Kidney (tissue), 14 donors: Measurements from ENCODE around the gene LIN28A. TPM values are rescaled to one million over a fixed set of nuclear protein-coding genes. Genes with fewer than 3 reads are reported as not detected.

ENCODE experiments used
- DNase-seq, 5 donors: peaks; one replicate each; pipeline ENCODE4 v3.0.0-alpha.2; 2013 to 2020
- FAIRE-seq: peaks from 2 replicates; lab custom pipeline; 2012; peaks lifted over from hg19 to GRCh38; lab: Jason Lieb, UNC
- H3K27ac ChIP-seq, 2 donors: one replicate each; pipeline ENCODE4 v1.7.0; 2013; ENCODE audit warnings: low read depth in 2 of 2, low read length in 2 of 2, inconsistent platforms in 1 of 2
- H3K27me3 ChIP-seq: one replicate; pipeline ENCODE4 v1.7.1; 2013; ENCODE audit warnings: low read length, inconsistent platforms; ENCODE audit not compliant: control insufficient read depth, insufficient read depth
- H3K36me3 ChIP-seq, 3 donors: one replicate each; pipeline versions ENCODE4 v1.7.0 to v1.7.1; 2013; ENCODE audit warnings: low read length in 3 of 3, control low read depth in 1 of 3, inconsistent platforms in 1 of 3; ENCODE audit not compliant: insufficient read depth in 3 of 3, control insufficient read depth in 2 of 3
- H3K4me1 ChIP-seq, 3 donors: one replicate each; pipeline versions ENCODE4 v1.7.0 to v1.7.1; 2013; ENCODE audit warnings: low read length in 3 of 3, inconsistent platforms in 1 of 3, low read depth in 1 of 3; ENCODE audit not compliant: control insufficient read depth in 2 of 3, insufficient read depth in 2 of 3
- H3K4me3 ChIP-seq, 3 donors: one replicate each; pipeline versions ENCODE4 v1.7.0 to v1.8.1; 2013; ENCODE audit warnings: low read length in 3 of 3, control low read depth in 1 of 3, inconsistent platforms in 1 of 3
- H3K9ac ChIP-seq, 3 donors: one replicate each; pipeline versions ENCODE4 v1.7.0 to v1.7.1; 2013; ENCODE audit warnings: low read length in 3 of 3, control low read depth in 1 of 3, inconsistent platforms in 1 of 3
- H3K9me3 ChIP-seq, 3 donors: one replicate each; pipeline versions ENCODE4 v1.7.0 to v1.7.1; 2013; ENCODE audit warnings: low read length in 3 of 3, control low read depth in 1 of 3, inconsistent platforms in 1 of 3; ENCODE audit not compliant: control insufficient read depth in 2 of 3, insufficient read depth in 1 of 3
- intact Hi-C: fragments of 100-400 bp; cut with DNase I; formaldehyde crosslinking; loops from one replicate; pipeline ENCODE4 v1.11.1; 2022
- polyA plus RNA-seq: library from polyadenylated mRNA; stranded (reverse); fragments of 350-450 nt; fragmentation: Illumina TruSeq; extraction: RNeasy Lipid Tissue Mini Kit (QIAGEN cat#74804); gene quantifications from one replicate; pipeline ENCODE4 v1.2.3, GENCODE V29; 2014; ENCODE audit warnings: low read depth, low replicate concordance; ENCODE audit not compliant: insufficient read depth
- total RNA-seq: library from RNA; stranded (reverse); fragmentation: NEBNext Ultra II Directional; extraction: Animal tissue kit (Norgen Biotek cat#: 25700); gene quantifications from one replicate; pipeline ENCODE4 v1.2.1, GENCODE V29; 2021
- TF ChIP-seq, protein P1 (sequence below): IDR thresholded peaks from 3 replicates; pipeline ENCODE4 v1.5.1; 2012; ENCODE audit warnings: mild to moderate bottlenecking, moderate library complexity, borderline replicate concordance; ENCODE audit not compliant: insufficient read depth; ENCODE audit errors: extremely low read depth
- donor health status: control.
- donor health status: control.
- donor health status: control.
- donor health status: control.
- donor health status: control.
- donor health status: DM: yes; HTN: yes; CAD: no.
- donor health status: Normal renal cell carcinoma (clear cell type).

Gene LIN28A
- total and polyA plus RNA-seq, 2 donors from 2014 or later = not detected

DNA sequence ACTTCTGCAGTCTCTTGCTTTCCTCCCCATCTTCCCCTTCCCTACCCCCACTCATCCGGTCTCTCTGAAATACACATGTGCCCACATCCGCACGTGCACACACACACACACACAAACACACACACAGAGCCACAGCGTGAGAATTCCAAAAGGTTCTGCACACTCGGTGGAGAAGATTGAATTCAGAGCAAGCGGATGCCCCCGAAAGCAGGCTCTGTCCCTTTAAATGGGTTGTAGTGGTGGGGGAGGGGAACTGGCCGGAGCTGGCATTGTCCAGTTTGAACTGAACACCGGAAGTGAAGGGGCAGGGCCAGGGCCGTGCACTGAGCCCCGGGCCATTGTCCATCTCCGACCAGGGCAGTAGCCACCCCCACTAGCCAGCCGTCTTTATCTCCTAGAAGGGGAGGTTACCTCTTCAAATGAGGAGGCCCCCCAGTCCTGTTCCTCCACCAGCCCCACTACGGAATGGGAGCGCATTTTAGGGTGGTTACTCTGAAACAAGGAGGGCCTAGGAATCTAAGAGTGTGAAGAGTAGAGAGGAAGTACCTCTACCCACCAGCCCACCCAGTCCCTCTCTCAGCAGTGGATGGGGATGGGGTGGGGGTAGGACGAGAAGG lies 1.3 kb upstream of the LIN28A start:
- H3K36me3 ChIP-seq = no peaks in the 10 kb centered on the region
- peaks cover 31% of the 10 kb centered on the region for H3K27me3 ChIP-seq
- TF ChIP-seq, protein P1, sequence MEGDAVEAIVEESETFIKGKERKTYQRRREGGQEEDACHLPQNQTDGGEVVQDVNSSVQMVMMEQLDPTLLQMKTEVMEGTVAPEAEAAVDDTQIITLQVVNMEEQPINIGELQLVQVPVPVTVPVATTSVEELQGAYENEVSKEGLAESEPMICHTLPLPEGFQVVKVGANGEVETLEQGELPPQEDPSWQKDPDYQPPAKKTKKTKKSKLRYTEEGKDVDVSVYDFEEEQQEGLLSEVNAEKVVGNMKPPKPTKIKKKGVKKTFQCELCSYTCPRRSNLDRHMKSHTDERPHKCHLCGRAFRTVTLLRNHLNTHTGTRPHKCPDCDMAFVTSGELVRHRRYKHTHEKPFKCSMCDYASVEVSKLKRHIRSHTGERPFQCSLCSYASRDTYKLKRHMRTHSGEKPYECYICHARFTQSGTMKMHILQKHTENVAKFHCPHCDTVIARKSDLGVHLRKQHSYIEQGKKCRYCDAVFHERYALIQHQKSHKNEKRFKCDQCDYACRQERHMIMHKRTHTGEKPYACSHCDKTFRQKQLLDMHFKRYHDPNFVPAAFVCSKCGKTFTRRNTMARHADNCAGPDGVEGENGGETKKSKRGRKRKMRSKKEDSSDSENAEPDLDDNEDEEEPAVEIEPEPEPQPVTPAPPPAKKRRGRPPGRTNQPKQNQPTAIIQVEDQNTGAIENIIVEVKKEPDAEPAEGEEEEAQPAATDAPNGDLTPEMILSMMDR = no peak
- no peak overlapping the region for H3K27ac ChIP-seq
- intact Hi-C loops = no loop called here
- DNase-seq = no peak
- H3K9me3 ChIP-seq = no peaks in the 10 kb centered on the region
- FAIRE-seq = no peak
- H3K4me3 ChIP-seq = no peak overlapping the region
- H3K9ac ChIP-seq = no peak overlapping the region
- peaks cover 0 to 2% (median 0%) of the 10 kb centered on the region in 3 donors for H3K4me1 ChIP-seq

DNA sequence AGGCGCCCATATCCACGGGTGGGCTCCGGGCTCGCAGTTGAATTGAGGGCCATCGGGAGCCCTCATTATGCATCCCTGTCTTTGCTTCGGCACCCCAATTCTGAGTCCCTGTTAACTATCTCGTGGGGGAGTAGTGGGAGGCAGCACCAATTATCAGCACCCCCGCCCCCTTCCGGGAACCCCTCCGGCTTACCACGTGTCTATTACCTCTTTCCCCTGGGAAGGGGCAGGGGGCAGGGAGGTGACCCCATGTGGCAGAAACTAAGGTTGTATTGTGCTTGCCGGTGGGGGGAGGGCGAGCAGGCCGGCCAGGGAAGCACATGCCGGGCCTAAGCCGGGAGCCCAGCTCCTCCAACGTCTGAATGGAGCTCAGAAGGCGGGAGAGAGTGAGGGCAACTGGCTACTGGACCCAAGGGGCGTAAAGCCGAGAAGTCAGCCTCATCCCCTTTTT lies 1.0 kb downstream of the LIN28A start:
- no peaks in the 10 kb centered on the region for H3K9me3 ChIP-seq
- intact Hi-C loops = no loop called here
- FAIRE-seq (no peak), DNase-seq (no peak)
- no peak overlapping the region for H3K4me3 ChIP-seq
- peaks cover 34% of the 10 kb centered on the region for H3K27me3 ChIP-seq
- TF ChIP-seq, protein P1 = no peak
- no peak overlapping the region for H3K27ac ChIP-seq
- no peaks in the 10 kb centered on the region for H3K36me3 ChIP-seq
- H3K4me1 ChIP-seq = peaks cover 0 to 2% (median 0%) of the 10 kb centered on the region in 3 donors
- H3K9ac ChIP-seq = no peak overlapping the region

DNA sequence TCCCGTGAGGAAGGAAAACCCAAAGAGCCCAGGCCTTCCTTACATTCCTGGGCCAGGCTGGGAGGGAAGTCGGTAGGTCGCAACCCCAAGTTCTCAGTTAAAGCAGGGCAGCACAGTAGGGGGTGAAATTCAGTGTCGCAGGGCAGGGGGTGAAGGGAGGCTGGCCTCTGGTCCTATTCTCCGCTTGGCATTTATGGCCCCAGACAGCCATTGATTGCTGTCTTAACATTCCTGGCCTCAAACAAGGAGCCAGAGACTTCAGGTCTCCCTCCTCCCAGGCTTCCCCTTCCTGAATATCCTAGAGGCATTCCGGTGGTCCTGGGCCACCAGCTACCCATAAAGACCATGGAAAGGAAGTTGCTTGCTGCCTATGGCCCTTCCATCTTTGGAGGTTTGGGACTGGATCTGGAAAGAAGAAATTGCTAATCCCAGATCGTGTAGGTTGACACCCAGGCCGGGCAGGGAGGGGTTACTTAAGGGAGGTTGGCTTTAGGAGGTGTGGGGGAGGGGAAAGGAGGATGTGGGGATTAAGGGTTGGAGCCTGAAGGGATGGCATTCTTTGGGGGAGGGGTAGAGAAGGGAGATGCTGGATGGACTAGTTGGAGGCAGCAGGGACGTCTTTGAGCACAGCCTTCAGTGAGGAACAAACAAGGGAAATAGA lies 1.7 kb downstream of the LIN28A start:
- Histone ChIP-seq H3K9ac (no peak overlapping the region), H3K27me3 (peaks cover 34% of the 10 kb centered on the region), H3K27ac (no peak overlapping the region), H3K4me3 (no peak overlapping the region), H3K36me3 (no peaks in the 10 kb centered on the region), H3K4me1 (peaks cover 0 to 2% (median 0%) of the 10 kb centered on the region in 3 donors), H3K9me3 (no peaks in the 10 kb centered on the region)
- FAIRE-seq (no peak), DNase-seq (no peak)
- intact Hi-C loops = no loop called here
- TF ChIP-seq, protein P1 = no peak
